H1 (cell line): Measurements from ENCODE around the gene TLE1. TPM values are rescaled to one million over a fixed set of nuclear protein-coding genes. Genes with fewer than 3 reads are reported as not detected.

Experiments
- CTCF ChIA-PET: fragments of 300-600 bp; sonication (Branson Sonifier 250); formaldehyde crosslinking; loops from one replicate; lab custom pipeline; 2021; ENCODE audit not compliant: partially characterized antibody; lab: Charles Lee
- POLR2A ChIA-PET: fragments of 300-600 bp; sonication (Branson Sonifier 250); formaldehyde crosslinking; loops from one replicate; lab custom pipeline; 2021; ENCODE audit warnings: inconsistent platforms; ENCODE audit not compliant: partially characterized antibody; lab: Charles Lee
- DNase-seq, 2 experiments: peaks; one replicate each; pipeline versions ENCODE4 v3.0.0 to v3.0.0-alpha.2; 2010 to 2022; ENCODE audit warnings: low spot score in 2 of 2, low read depth in 1 of 2, mixed read lengths in 1 of 2
- FAIRE-seq: peaks from 2 replicates; lab custom pipeline; 2011; peaks lifted over from hg19 to GRCh38; lab: Jason Lieb, UNC
- H2AFZ ChIP-seq: 2 replicates; pipeline ENCODE4 v1.8.1; 2012; ENCODE audit warnings: low read length, inconsistent platforms
- H2AK5ac ChIP-seq: 2 replicates; pipeline ENCODE4 v1.6.1; 2013; ENCODE audit warnings: low read depth, low read length
- H2BK120ac ChIP-seq: replicated peaks from 2 replicates; pipeline ENCODE3; 2013; ENCODE audit warnings: low read depth, low read length, inconsistent platforms
- H2BK12ac ChIP-seq: 2 replicates; pipeline ENCODE4 v1.6.1; 2013; ENCODE audit warnings: low read depth, low read length
- H2BK15ac ChIP-seq: 2 replicates; pipeline ENCODE4 v1.6.1; 2013; ENCODE audit warnings: low read length
- H2BK20ac ChIP-seq: 2 replicates; pipeline ENCODE4 v1.6.1; 2013; ENCODE audit warnings: low read length
- H2BK5ac ChIP-seq: 2 replicates; pipeline ENCODE4 v1.6.1; 2013; ENCODE audit warnings: low read depth, low read length
- H3K14ac ChIP-seq: 2 replicates; pipeline ENCODE4 v1.6.1; 2013; ENCODE audit warnings: inconsistent platforms; ENCODE audit not compliant: insufficient read length
- H3K18ac ChIP-seq: 2 replicates; pipeline ENCODE4 v1.6.1; 2013; ENCODE audit warnings: low read length; ENCODE audit errors: extremely low read depth
- H3K23ac ChIP-seq: 2 replicates; pipeline ENCODE4 v1.6.1; 2013; ENCODE audit warnings: inconsistent platforms; ENCODE audit not compliant: insufficient read length
- H3K23me2 ChIP-seq: 2 replicates; pipeline ENCODE4 v1.6.1; 2013; ENCODE audit warnings: low read depth, low read length
- H3K27ac ChIP-seq: 2 replicates; pipeline ENCODE4 v1.6.1; 2011; ENCODE audit warnings: low read depth, low read length, inconsistent platforms
- H3K27me3 ChIP-seq, 4 experiments: replicated peaks in 1 of 4; 1 replicate in 1 of 4; 2 replicates in 3 of 4; pipeline versions ENCODE4 v1.6.1 to v1.8.1; 2011 to 2013; ENCODE audit warnings: low read length in 3 of 4, mild to moderate bottlenecking in 3 of 4, inconsistent platforms in 2 of 4, mixed read lengths in 2 of 4, moderate library complexity in 1 of 4; ENCODE audit not compliant: control insufficient read depth in 3 of 4, insufficient read depth in 3 of 4; ENCODE audit errors: extremely low read depth in 1 of 4
- H3K36me3 ChIP-seq, 4 experiments: 2 replicates each; pipeline versions ENCODE4 v1.6.1 to v1.8.1; 2011 to 2013; ENCODE audit warnings: mild to moderate bottlenecking in 4 of 4, low read length in 3 of 4, moderate library complexity in 2 of 4, control low read depth in 1 of 4, inconsistent platforms in 1 of 4; ENCODE audit not compliant: insufficient read depth in 4 of 4, control insufficient read depth in 2 of 4
- H3K4ac ChIP-seq: replicated peaks from 2 replicates; pipeline ENCODE3; 2013; ENCODE audit warnings: low read length, low read depth, mixed read lengths, inconsistent platforms; ENCODE audit not compliant: insufficient read length
- H3K4me1 ChIP-seq, 4 experiments: replicated peaks in 1 of 4; 1 replicate in 1 of 4; 2 replicates in 3 of 4; pipeline versions ENCODE4 v1.6.1 to v1.8.1; 2011 to 2013; ENCODE audit warnings: low read length in 3 of 4, inconsistent platforms in 2 of 4, mixed read lengths in 1 of 4; ENCODE audit not compliant: insufficient read depth in 4 of 4, control insufficient read depth in 3 of 4
- H3K4me2 ChIP-seq, 2 experiments: 2 replicates each; pipeline versions ENCODE4 v1.6.1 to v1.8.1; 2011 to 2013; ENCODE audit warnings: low read depth in 2 of 2, low read length in 2 of 2, control low read depth in 1 of 2, inconsistent platforms in 1 of 2, mild to moderate bottlenecking in 1 of 2; ENCODE audit not compliant: insufficient read depth in 1 of 2
- H3K4me3 ChIP-seq, 4 experiments: fragments of 200-600, 300-600 bp in 1 of 4; sonication (generic), shearing (Covaris generic), sonication (Bioruptor Twin) in 1 of 4; 2 replicates each; pipeline versions ENCODE4 v1.5.1 to v1.8.1; 2011 to 2016; ENCODE audit warnings: low read length in 4 of 4, low read depth in 3 of 4, control low read depth in 2 of 4, inconsistent platforms in 2 of 4, mild to moderate bottlenecking in 2 of 4, mixed read lengths in 1 of 4, moderate library complexity in 1 of 4; ENCODE audit not compliant: insufficient read depth in 2 of 4; ENCODE audit errors: extremely low read depth in 1 of 4
- H3K56ac ChIP-seq: replicated peaks from 2 replicates; pipeline ENCODE3; 2013; ENCODE audit warnings: low read depth, mild to moderate bottlenecking, mixed read lengths, low read length, inconsistent platforms; ENCODE audit not compliant: insufficient read length
- H3K79me1 ChIP-seq: 2 replicates; pipeline ENCODE4 v1.6.1; 2013; ENCODE audit warnings: low read depth, low read length, control low read depth
- H3K79me2 ChIP-seq, 2 experiments: 2 replicates each; pipeline versions ENCODE4 v1.6.1 to v1.8.1; 2012 to 2013; ENCODE audit warnings: low read length in 2 of 2, mild to moderate bottlenecking in 2 of 2, inconsistent platforms in 1 of 2; ENCODE audit not compliant: insufficient read depth in 2 of 2, control insufficient read depth in 1 of 2
- H3K9ac ChIP-seq, 4 experiments: replicated peaks in 1 of 4; 1 replicate in 1 of 4; 2 replicates in 3 of 4; pipeline versions ENCODE4 v1.6.1 to v1.8.1; 2011 to 2013; ENCODE audit warnings: low read depth in 3 of 4, low read length in 3 of 4, control low read depth in 2 of 4, mild to moderate bottlenecking in 2 of 4, moderate library complexity in 2 of 4, inconsistent platforms in 1 of 4; ENCODE audit errors: extremely low read depth in 1 of 4
- H3K9me3 ChIP-seq, 2 experiments: 2 replicates each; pipeline versions ENCODE4 v1.6.1 to v1.8.1; 2012 to 2013; ENCODE audit warnings: mild to moderate bottlenecking in 2 of 2, moderate library complexity in 2 of 2, control low read depth in 1 of 2, inconsistent platforms in 1 of 2, low read depth in 1 of 2, low read length in 1 of 2, mixed read lengths in 1 of 2; ENCODE audit not compliant: insufficient read depth in 2 of 2
- H4K20me1 ChIP-seq, 2 experiments: replicated peaks in 1 of 2; 2 replicates each; pipeline versions ENCODE3 to v1.8.1; 2011 to 2013; ENCODE audit warnings: inconsistent platforms in 2 of 2, low read length in 2 of 2, mild to moderate bottlenecking in 1 of 2; ENCODE audit not compliant: insufficient read depth in 2 of 2, control insufficient read depth in 1 of 2
- H4K5ac ChIP-seq: 2 replicates; pipeline ENCODE4 v1.6.1; 2013; ENCODE audit warnings: low read length, low read depth, mixed read lengths, inconsistent platforms; ENCODE audit not compliant: insufficient read length
- H4K8ac ChIP-seq: 2 replicates; pipeline ENCODE4 v1.8.0; 2013; ENCODE audit warnings: mild to moderate bottlenecking, moderate library complexity, low read length, inconsistent platforms; ENCODE audit not compliant: insufficient read depth; ENCODE audit errors: extremely low read depth
- H4K91ac ChIP-seq: replicated peaks from 2 replicates; pipeline ENCODE3; 2013; ENCODE audit warnings: low read length, mixed read lengths, inconsistent platforms; ENCODE audit not compliant: insufficient read length
- CBX5 ChIP-seq: fragments of 300-800, 300-1000 bp; sonication (generic); IDR thresholded peaks from 2 replicates; pipeline ENCODE4 v1.7.1; 2016; ENCODE audit warnings: antibody characterized with exemption, low read length, low read depth
- CEBPB ChIP-seq: IDR thresholded peaks from 2 replicates; pipeline ENCODE4 v1.6.1; 2012; ENCODE audit warnings: low read depth, low read length
- JUN ChIP-seq: IDR thresholded peaks from 2 replicates; pipeline ENCODE4 v1.6.1; 2011; ENCODE audit warnings: low read depth, mild to moderate bottlenecking, improper control_type of control experiment, low read length
- JUND ChIP-seq: IDR thresholded peaks from 2 replicates; pipeline ENCODE4 v1.6.1; 2011; ENCODE audit warnings: mild to moderate bottlenecking, improper control_type of control experiment, low read length
- KDM1A ChIP-seq: fragments of 200-600, 300-600 bp; sonication (generic); IDR thresholded peaks from 2 replicates; pipeline ENCODE4 v1.7.1; 2016; ENCODE audit warnings: mild to moderate bottlenecking, low read length, borderline replicate concordance
- POLR2A ChIP-seq, 2 experiments: IDR thresholded peaks; 1 replicate in 1 of 2; 2 replicates in 1 of 2; pipeline ENCODE4 v1.6.1; 2011; ENCODE audit warnings: low read depth in 2 of 2, low read length in 2 of 2, mild to moderate bottlenecking in 2 of 2; ENCODE audit errors: control extremely low read depth in 1 of 2
- RBBP5 ChIP-seq: IDR thresholded peaks from 2 replicates; pipeline ENCODE4 v1.7.1; 2012; ENCODE audit warnings: low read depth, mild to moderate bottlenecking, inconsistent platforms, low read length, moderate library complexity, borderline replicate concordance
- RNF2 ChIP-seq: fragments of 200-900, 300-1000 bp; sonication (generic); IDR thresholded peaks from 2 replicates; pipeline ENCODE4 v1.7.1; 2016; ENCODE audit warnings: borderline replicate concordance, low read depth, mild to moderate bottlenecking, antibody characterized with exemption, low read length; ENCODE audit not compliant: poor library complexity, severe bottlenecking; ENCODE audit errors: missing control alignments
- SP2 ChIP-seq: IDR thresholded peaks from 2 replicates; pipeline ENCODE4 v1.6.1; 2012; ENCODE audit warnings: mild to moderate bottlenecking, low read length, inconsistent platforms
- TAF7 ChIP-seq: optimal IDR thresholded peaks from 2 replicates; pipeline ENCODE3; 2011; ENCODE audit warnings: low read depth, mild to moderate bottlenecking, inconsistent platforms, low read length, moderate library complexity, borderline replicate concordance
- TEAD4 ChIP-seq: IDR thresholded peaks from 2 replicates; pipeline ENCODE4 v1.6.1; 2012; ENCODE audit warnings: low read depth, low read length, inconsistent platforms, mixed read lengths
- YY1 ChIP-seq: IDR thresholded peaks from 2 replicates; pipeline ENCODE4 v1.6.1; 2011; ENCODE audit warnings: low read depth, mild to moderate bottlenecking, low read length
- WGBS, 2 experiments: shearing (Covaris generic) in 1 of 2; methylation state at CpG; one replicate each; pipeline versions ENCODE4 v1.1.6 to v1.1.7; 2013 to 2015; ENCODE audit warnings: low lambda C conversion rate in 2 of 2, mixed read lengths in 2 of 2, inconsistent platforms in 1 of 2, low coverage in 1 of 2, missing lambda C conversion rate in 1 of 2; ENCODE audit not compliant: insufficient replicate concordance in 2 of 2, insufficient coverage in 1 of 2, insufficient read length in 1 of 2; ENCODE audit errors: extremely low coverage in 1 of 2, missing lambda C conversion rate in 1 of 2; 5-methylcytosine and 5-hydroxymethylcytosine counted together
- polyA plus RNA-seq, 7 experiments: library from polyadenylated mRNA; depleted of rRNA in 3 of 7; stranded (reverse) in 5 of 7; unstranded in 2 of 7; fragments of >200 nt in 5 of 7; fragments of 200-250 nt in 2 of 7; gene quantifications; 1 replicate in 5 of 7; 2 replicates in 1 of 7; 4 replicates in 1 of 7; pipeline versions ENCODE4 v1.2.1 to v1.2.3, GENCODE V29; 2011 to 2013; ENCODE audit warnings: missing spikeins in 2 of 7, mixed read lengths in 2 of 7
- total RNA-seq: library from RNA; stranded (reverse); fragmentation: NEBNext Ultra II Directional; extraction: Animal tissue kit (Norgen Biotek cat#: 25700); gene quantifications from 2 replicates; pipeline ENCODE4 v1.2.1, GENCODE V29; 2021

TLE1 gene
- total and polyA plus RNA-seq, 2 of the 8 experiments (the other 6 are each of a cell fraction or from before 2014, with no cell fraction given) = 81.8 to 91.6 TPM

DNA sequence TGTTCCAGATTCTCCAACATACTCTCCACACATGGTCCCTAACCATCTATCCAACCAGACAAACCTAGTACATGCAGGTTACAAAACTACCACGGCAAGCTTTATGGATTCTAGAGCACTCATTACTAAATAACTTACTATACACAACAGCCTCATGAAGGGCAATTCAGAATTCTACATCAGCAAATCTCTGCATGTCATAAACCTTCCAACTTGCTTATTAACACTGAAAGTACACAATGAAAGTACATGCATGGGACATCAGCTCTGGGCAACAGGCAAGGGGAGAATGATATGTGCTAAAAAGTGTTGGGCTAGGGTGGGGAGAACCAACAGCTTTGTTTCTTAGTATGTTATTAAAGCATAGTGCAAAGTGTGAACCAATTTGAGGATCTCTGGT is 70.4 kb downstream of the TLE1 start:
- WGBS, 2 experiments = 94% methylated on average over 1 of the region's 1 CpG; no CpG with 5 or more reads in 1 of the 2 experiments
- Histone ChIP-seq H4K5ac (no peak overlapping the region), H3K27me3 (no peaks in the 10 kb centered on the region), H3K56ac (no peak overlapping the region), H3K79me2 (peaks cover 0 to 20% of the 10 kb centered on the region in 2 experiments; a peak in 2 of 4 replicates), H3K27ac (no peak overlapping the region), H3K9me3 (no peaks in the 10 kb centered on the region), H2BK12ac (no peak overlapping the region), H4K91ac (no peak overlapping the region), H3K36me3 (peaks cover 18 to 41% (median 37%) of the 10 kb centered on the region in 4 experiments), H2BK5ac (no peak overlapping the region), H3K79me1 (no peaks in the 10 kb centered on the region; the same call in 1 of the 2 replicates), H2AFZ (no peak overlapping the region), H3K4me1 (peaks cover 10 to 25% (median 18%) of the 10 kb centered on the region in 4 experiments; a peak in 6 of 7 replicates), H2BK20ac (no peak overlapping the region), H3K4me3 (no peak overlapping the region), H2BK120ac (no peak overlapping the region), H2AK5ac (no peak overlapping the region), H3K23ac (no peak overlapping the region), H3K18ac (no peak overlapping the region), H3K9ac (no peak overlapping the region; a peak in 1 of 7 replicates), H3K4me2 (no peak overlapping the region), H2BK15ac (no peak overlapping the region), H3K23me2 (no peaks in the 10 kb centered on the region), H3K4ac (no peak overlapping the region), H4K8ac (no peak overlapping the region), H3K14ac (no peak overlapping the region), H4K20me1 (peaks cover 1 to 5% of the 10 kb centered on the region in 2 experiments)
- POLR2A ChIA-PET = interaction anchor here (1.8 kb wide), 1 partner anchor 17 kb away, joined by 5 read pairs; no protein-coding TSS in a partner anchor
- CTCF ChIA-PET = interaction anchor here (1.1 to 2.3 kb wide), 4 partner anchors 10 to 96 kb away, joined by 3 to 7 read pairs (median 3); no protein-coding TSS in a partner anchor
- DNase-seq (no peak), FAIRE-seq (no peak)
- TF ChIP-seq RBBP5 (no peak), TAF7 (no peak), JUN (no peak), RNF2 (no peak), YY1 (no peak), POLR2A (IDR thresholded peaks at IDR 0.05; ENCODE audit: control extremely low read depth in 1 of 2, low read depth in 2 of 2, low read length in 2 of 2) (no peak), TEAD4 (no peak), JUND (no peak), KDM1A (no peak), SP2 (no peak), CEBPB (no peak), CBX5 (no peak)
